Transverse colon (tissue), 4 donors: Measurements from ENCODE around the gene ADAM12. TPM values are rescaled to one million over a fixed set of nuclear protein-coding genes. Genes with fewer than 3 reads are reported as not detected.

Source experiments
- DNase-seq: peaks from one replicate; pipeline ENCODE4 v3.0.0-alpha.2; 2019
- H3K27ac ChIP-seq, 4 donors: fragments of 200-600 bp; sonication (generic); 2 replicates each; pipeline ENCODE4 v1.5.1; 2016 to 2018; ENCODE audit warnings: inconsistent platforms in 4 of 4
- H3K27me3 ChIP-seq: fragments of 200-600 bp; sonication (generic); 2 replicates; pipeline ENCODE4 v1.5.1; 2017; ENCODE audit warnings: inconsistent platforms
- H3K36me3 ChIP-seq, 4 donors: fragments of 200-600 bp; sonication (generic); 2 replicates each; pipeline ENCODE4 v1.5.1; 2017 to 2019; ENCODE audit warnings: inconsistent platforms in 4 of 4
- H3K4me1 ChIP-seq, 4 donors: fragments of 200-600 bp; sonication (generic); 2 replicates each; pipeline ENCODE4 v1.5.1; 2017 to 2020; ENCODE audit warnings: inconsistent platforms in 4 of 4
- H3K4me3 ChIP-seq, 4 donors: fragments of 200-600 bp; sonication (generic); 1 replicate in 1 of 4; 2 replicates in 3 of 4; pipeline versions ENCODE4 v1.5.1 to v1.6.1; 2017 to 2019; ENCODE audit warnings: inconsistent platforms in 4 of 4
- H3K9me3 ChIP-seq, 2 donors: fragments of 200-600 bp; sonication (generic); 2 replicates each; pipeline ENCODE4 v1.5.1; 2017 to 2019; ENCODE audit warnings: inconsistent platforms in 2 of 2
- CTCF ChIP-seq, 5 experiments: fragments of 200-600 bp in 3 of 5; fragments of 450-650 bp in 2 of 5; sonication (generic) in 3 of 5; IDR thresholded peaks; 1 replicate in 2 of 5; 2 replicates in 3 of 5; pipeline ENCODE4 v1.5.1; 2016 to 2017; ENCODE audit warnings: antibody characterized with exemption in 5 of 5, inconsistent platforms in 3 of 5, mild to moderate bottlenecking in 2 of 5, moderate library complexity in 1 of 5
- EP300 ChIP-seq: sonication (generic); formaldehyde crosslinking; IDR thresholded peaks from one replicate; pipeline ENCODE4 v1.6.1; 2017; ENCODE audit warnings: antibody characterized with exemption, low read depth
- POLR2A ChIP-seq: fragments of 450-650 bp; IDR thresholded peaks from one replicate; pipeline ENCODE4 v1.6.1; 2016; ENCODE audit warnings: antibody characterized with exemption, mild to moderate bottlenecking, moderate library complexity
- POLR2AphosphoS5 ChIP-seq, 3 donors: sonication (generic); formaldehyde crosslinking; IDR thresholded peaks; one replicate each; pipeline ENCODE4 v1.6.1; 2016; ENCODE audit warnings: antibody characterized with exemption in 3 of 3
- WGBS, 2 donors: methylation state at CpG; one replicate each; pipeline ENCODE4 v1.1.5; 2018; ENCODE audit warnings: low coverage in 1 of 2; 5-methylcytosine and 5-hydroxymethylcytosine counted together
- in situ Hi-C, 4 donors: fragments of 200-750 bp; cut with MboI; loops; one replicate each; pipeline versions ENCODE4 v1.15.0 to v1.15.1; 2017; ENCODE audit warnings: low sequenced_read_pairs in 3 of 4, low pct_ligation_motif_present in 1 of 4, low pct_unique_long_range_greater_than_20kb in 1 of 4
- intact Hi-C: fragments of 100-400 bp; cut with DNase I; formaldehyde crosslinking; loops from one replicate; pipeline ENCODE4 v1.15.1; 2023; ENCODE audit warnings: low total_unique reads
- total RNA-seq, 4 donors: library from RNA; depleted of rRNA; stranded (reverse); fragments of >200 nt; gene quantifications; one replicate each; pipeline ENCODE4 v1.1.0, GENCODE V29; 2016

ADAM12 gene
- total RNA-seq, 4 donors from 2014 or later = 0.14 to 2.2 (median 1.1) TPM; not detected in 1

GRCh38 chr10:126205486-126206205 lies 182.6 kb downstream of the ADAM12 start:
- H3K4me1 ChIP-seq = no peaks in the 10 kb centered on the region
- no peak for TF ChIP-seq CTCF (IDR thresholded peaks at IDR 0.05)
- no peak for TF ChIP-seq POLR2AphosphoS5 (IDR thresholded peaks at IDR 0.05)
- no peak for TF ChIP-seq EP300
- no peak for TF ChIP-seq POLR2A
- in situ Hi-C loops = no loop called here
- H3K36me3 ChIP-seq = no peaks in the 10 kb centered on the region
- no peak overlapping the region for H3K27ac ChIP-seq
- intact Hi-C loops = no loop called here
- H3K9me3 ChIP-seq = no peaks in the 10 kb centered on the region
- H3K4me3 ChIP-seq = no peak overlapping the region
- H3K27me3 ChIP-seq = no peaks in the 10 kb centered on the region
- 92 to 94% methylated on average over 1 of the region's 1 CpG for WGBS, 2 donors
- DNase-seq = no peak

GRCh38 chr10:126204320-126204719 lies 184.0 kb downstream of the ADAM12 start:
- intact Hi-C loops = no loop called here
- DNase-seq = no peak
- no peak overlapping the region for H3K4me3 ChIP-seq
- TF ChIP-seq CTCF (IDR thresholded peaks at IDR 0.05) (no peak), POLR2AphosphoS5 (IDR thresholded peaks at IDR 0.05) (no peak), POLR2A (no peak), EP300 (no peak)
- no peaks in the 10 kb centered on the region for H3K36me3 ChIP-seq
- no peaks in the 10 kb centered on the region for H3K27me3 ChIP-seq
- no peaks in the 10 kb centered on the region for H3K4me1 ChIP-seq
- WGBS, 2 donors = 82 to 88% methylated on average over 2 to 4 of the region's 4 CpGs
- no peak overlapping the region for H3K27ac ChIP-seq
- no peaks in the 10 kb centered on the region for H3K9me3 ChIP-seq
- in situ Hi-C loops = no loop called here

GRCh38 chr10:126203746-126204145 lies 184.5 kb downstream of the ADAM12 start:
- no peaks in the 10 kb centered on the region for H3K9me3 ChIP-seq
- no peak overlapping the region for H3K4me3 ChIP-seq
- TF ChIP-seq EP300 = no peak
- no peak for TF ChIP-seq POLR2A
- no peak for TF ChIP-seq CTCF (IDR thresholded peaks at IDR 0.05)
- no peak for TF ChIP-seq POLR2AphosphoS5 (IDR thresholded peaks at IDR 0.05)
- no peaks in the 10 kb centered on the region for H3K27me3 ChIP-seq
- H3K4me1 ChIP-seq = no peaks in the 10 kb centered on the region
- WGBS, 2 donors = 91 to 95% methylated on average over 4 to 7 of the region's 7 CpGs
- H3K27ac ChIP-seq = no peak overlapping the region
- H3K36me3 ChIP-seq = no peaks in the 10 kb centered on the region
- in situ Hi-C loops = no loop called here
- intact Hi-C loops = no loop called here
- DNase-seq = no peak

GRCh38 chr10:126201603-126202002 lies 186.7 kb downstream of the ADAM12 start:
- intact Hi-C loops = no loop called here
- 65 to 83% methylated on average over 8 of the region's 8 CpGs for WGBS, 2 donors
- H3K4me1 ChIP-seq = no peaks in the 10 kb centered on the region
- no peaks in the 10 kb centered on the region for H3K36me3 ChIP-seq
- no peaks in the 10 kb centered on the region for H3K27me3 ChIP-seq
- no peak overlapping the region for H3K4me3 ChIP-seq
- DNase-seq = no peak
- no peak overlapping the region for H3K27ac ChIP-seq
- in situ Hi-C loops = no loop called here
- no peaks in the 10 kb centered on the region for H3K9me3 ChIP-seq
- no peak for TF ChIP-seq CTCF (IDR thresholded peaks at IDR 0.05)
- TF ChIP-seq POLR2A = no peak
- TF ChIP-seq EP300 = no peak
